Measurements from ENCODE around the gene HEATR9. TPM values are rescaled to one million over a fixed set of nuclear protein-coding genes. Genes with fewer than 3 reads are reported as not detected.

HEATR9 gene
- total RNA-seq, 1 experiment from 2014 or later = not detected

DNA sequence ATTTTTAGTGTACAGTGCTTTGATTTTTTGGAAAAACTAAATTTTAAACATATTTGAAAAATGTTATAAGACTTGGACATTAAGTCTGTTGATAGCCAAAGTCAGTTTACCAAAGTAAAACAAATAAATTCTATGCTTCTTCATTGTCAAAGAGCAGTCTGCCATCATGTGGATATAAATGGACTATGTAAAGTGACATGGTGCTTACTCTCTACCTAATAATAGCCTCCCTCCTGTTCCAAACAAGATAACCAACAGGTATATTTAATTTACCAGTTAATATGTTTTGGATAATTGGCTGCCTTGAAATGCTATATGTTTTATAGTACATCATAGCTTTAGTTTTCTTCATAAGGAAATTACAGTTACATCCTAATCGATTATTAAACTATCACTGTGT, 43.5 kb downstream of the HEATR9 start:
- Histone ChIP-seq H3K27ac (ENCODE audit: low read depth, low read length) (no peak overlapping the region), H3K4me1 (ENCODE audit: control insufficient read depth in 1 of 2, insufficient read depth in 2 of 2, low read length in 2 of 2) (no peaks in the 10 kb centered on the region), H4K20me1 (ENCODE audit: insufficient read depth) (peaks cover 22% of the 10 kb centered on the region), H3K27me3 (ENCODE audit: insufficient read depth, low read length) (no peaks in the 10 kb centered on the region), H3K4me3 (replicated peaks in 1 of 2; ENCODE audit: low read depth in 1 of 2, low read length in 2 of 2) (no peak overlapping the region), H3K9me2 (ENCODE audit: insufficient read depth) (no peaks in the 10 kb centered on the region), H2AFZ (ENCODE audit: low read depth, low read length, poor library complexity, severe bottlenecking) (no peak overlapping the region), H3K79me2 (ENCODE audit: insufficient read depth, low read length) (peaks cover 92% of the 10 kb centered on the region), H3K9me3 (ENCODE audit: control insufficient read depth in 1 of 2, insufficient read depth in 1 of 2, low read depth in 1 of 2, low read length in 2 of 2) (no peaks in the 10 kb centered on the region), H3K9ac (ENCODE audit: low read length) (no peak overlapping the region), H3K36me3 (ENCODE audit: control insufficient read depth in 1 of 2, insufficient read depth in 2 of 2, low read length in 2 of 2) (peaks cover 53 to 56% of the 10 kb centered on the region in 2 experiments), H3K4me2 (ENCODE audit: low read length) (no peak overlapping the region)
- no peak for DNase-seq (ENCODE audit: low read depth, low spot score)
- ATAC-seq = no peak
- intact Hi-C loops (cut with micrococcal nuclease) = no loop called here
- ChIA-PET RAD21 (ENCODE audit: low non-redundant PET in 1 of 2, low total read pairs in 2 of 2, uncharacterized antibody in 2 of 2, unreplicated experiment in 2 of 2) (no interaction called here), CTCF (no interaction called here), POLR2A (interaction anchor here (0.9 kb wide), 1 partner anchor 16 kb away, joined by 3 read pairs; the partner anchor contains the start of gene TAF15)
- TF ChIP-seq JUND (IDR thresholded peaks at IDR 0.05) = no peak
- no peak for TF ChIP-seq TCF7L2 (IDR thresholded peaks at IDR 0.05; ENCODE audit: borderline replicate concordance, extremely low read depth, insufficient read depth, insufficient read length)
- TF ChIP-seq POLR2A (IDR thresholded peaks at IDR 0.05; ENCODE audit: borderline replicate concordance, extremely low read depth, insufficient read depth, insufficient read length) = no peak
- TF ChIP-seq FOSL1 (IDR thresholded peaks at IDR 0.05; ENCODE audit: low read depth) = no peak
- no TSS peak for BruUV-seq (replicated peaks)

DNA sequence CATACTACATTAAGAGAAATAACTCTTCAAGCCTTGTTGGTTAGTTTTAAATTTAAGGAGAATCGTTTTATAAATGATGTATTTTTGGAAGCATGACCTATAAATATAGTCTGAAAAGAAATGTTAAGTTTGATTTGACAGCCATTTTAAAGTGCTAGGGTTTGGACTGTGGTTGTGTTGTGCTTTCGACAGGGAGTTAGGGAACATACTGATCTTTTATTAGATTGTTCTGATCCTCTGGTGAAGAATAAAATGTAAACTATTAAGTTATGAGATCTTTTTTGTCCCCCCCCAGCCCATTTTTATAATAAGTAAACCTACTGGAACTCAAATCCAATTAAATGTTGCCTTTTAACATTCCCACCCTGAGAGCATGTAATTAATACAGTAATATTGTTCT, 47.4 kb downstream of the HEATR9 start:
- peaks cover 99% of the 10 kb centered on the region for H3K79me2 ChIP-seq (ENCODE audit: insufficient read depth, low read length)
- ATAC-seq = no peak
- DNase-seq (ENCODE audit: low read depth, low spot score) = no peak
- peaks cover 42% of the 10 kb centered on the region for H4K20me1 ChIP-seq (ENCODE audit: insufficient read depth)
- no peaks in the 10 kb centered on the region for H3K9me2 ChIP-seq (ENCODE audit: insufficient read depth)
- no peak overlapping the region for H3K4me2 ChIP-seq (ENCODE audit: low read length)
- no peaks in the 10 kb centered on the region for H3K4me1 ChIP-seq (ENCODE audit: control insufficient read depth in 1 of 2, insufficient read depth in 2 of 2, low read length in 2 of 2)
- TF ChIP-seq ELF1 (IDR thresholded peaks at IDR 0.05; ENCODE audit: borderline replicate concordance, low read depth) (no peak), SIN3A (IDR thresholded peaks at IDR 0.05; ENCODE audit: low read depth) (no peak), RAD21 (IDR thresholded peaks at IDR 0.05; ENCODE audit: low read depth) (no peak), EZH2phosphoT487 (IDR thresholded peaks at IDR 0.05; ENCODE audit: borderline replicate concordance) (no peak), CBX3 (IDR thresholded peaks at IDR 0.05; ENCODE audit: low read depth) (no peak), EGR1 (IDR thresholded peaks at IDR 0.05; ENCODE audit: low read depth) (no peak), POLR2A (IDR thresholded peaks at IDR 0.05; ENCODE audit: borderline replicate concordance, extremely low read depth, insufficient read depth, insufficient read length) (no peak), FOSL1 (IDR thresholded peaks at IDR 0.05; ENCODE audit: low read depth) (no peak), JUND (IDR thresholded peaks at IDR 0.05) (no peak)
- TF ChIP-seq, protein P1, sequence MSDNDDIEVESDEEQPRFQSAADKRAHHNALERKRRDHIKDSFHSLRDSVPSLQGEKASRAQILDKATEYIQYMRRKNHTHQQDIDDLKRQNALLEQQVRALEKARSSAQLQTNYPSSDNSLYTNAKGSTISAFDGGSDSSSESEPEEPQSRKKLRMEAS (IDR thresholded peaks at IDR 0.05) = no peak
- TF ChIP-seq, protein P2, sequence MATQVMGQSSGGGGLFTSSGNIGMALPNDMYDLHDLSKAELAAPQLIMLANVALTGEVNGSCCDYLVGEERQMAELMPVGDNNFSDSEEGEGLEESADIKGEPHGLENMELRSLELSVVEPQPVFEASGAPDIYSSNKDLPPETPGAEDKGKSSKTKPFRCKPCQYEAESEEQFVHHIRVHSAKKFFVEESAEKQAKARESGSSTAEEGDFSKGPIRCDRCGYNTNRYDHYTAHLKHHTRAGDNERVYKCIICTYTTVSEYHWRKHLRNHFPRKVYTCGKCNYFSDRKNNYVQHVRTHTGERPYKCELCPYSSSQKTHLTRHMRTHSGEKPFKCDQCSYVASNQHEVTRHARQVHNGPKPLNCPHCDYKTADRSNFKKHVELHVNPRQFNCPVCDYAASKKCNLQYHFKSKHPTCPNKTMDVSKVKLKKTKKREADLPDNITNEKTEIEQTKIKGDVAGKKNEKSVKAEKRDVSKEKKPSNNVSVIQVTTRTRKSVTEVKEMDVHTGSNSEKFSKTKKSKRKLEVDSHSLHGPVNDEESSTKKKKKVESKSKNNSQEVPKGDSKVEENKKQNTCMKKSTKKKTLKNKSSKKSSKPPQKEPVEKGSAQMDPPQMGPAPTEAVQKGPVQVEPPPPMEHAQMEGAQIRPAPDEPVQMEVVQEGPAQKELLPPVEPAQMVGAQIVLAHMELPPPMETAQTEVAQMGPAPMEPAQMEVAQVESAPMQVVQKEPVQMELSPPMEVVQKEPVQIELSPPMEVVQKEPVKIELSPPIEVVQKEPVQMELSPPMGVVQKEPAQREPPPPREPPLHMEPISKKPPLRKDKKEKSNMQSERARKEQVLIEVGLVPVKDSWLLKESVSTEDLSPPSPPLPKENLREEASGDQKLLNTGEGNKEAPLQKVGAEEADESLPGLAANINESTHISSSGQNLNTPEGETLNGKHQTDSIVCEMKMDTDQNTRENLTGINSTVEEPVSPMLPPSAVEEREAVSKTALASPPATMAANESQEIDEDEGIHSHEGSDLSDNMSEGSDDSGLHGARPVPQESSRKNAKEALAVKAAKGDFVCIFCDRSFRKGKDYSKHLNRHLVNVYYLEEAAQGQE (IDR thresholded peaks at IDR 0.05; ENCODE audit: low read depth) = no peak
- no peak overlapping the region for H3K9ac ChIP-seq (ENCODE audit: low read length)
- intact Hi-C loops (cut with micrococcal nuclease) = no loop called here
- no peaks in the 10 kb centered on the region for H3K27me3 ChIP-seq (ENCODE audit: insufficient read depth, low read length)
- ChIA-PET POLR2A (no interaction called here), CTCF (no interaction called here), RAD21 (ENCODE audit: low non-redundant PET in 1 of 2, low total read pairs in 2 of 2, uncharacterized antibody in 2 of 2, unreplicated experiment in 2 of 2) (no interaction called here)
- H3K27ac ChIP-seq (ENCODE audit: low read depth, low read length) = no peak overlapping the region
- H3K36me3 ChIP-seq (ENCODE audit: control insufficient read depth in 1 of 2, insufficient read depth in 2 of 2, low read length in 2 of 2) = peaks cover 65 to 73% of the 10 kb centered on the region in 2 experiments
- no peak overlapping the region for H3K4me3 ChIP-seq (replicated peaks in 1 of 2; ENCODE audit: low read depth in 1 of 2, low read length in 2 of 2)
- no TSS peak for BruUV-seq (replicated peaks)
- H2AFZ ChIP-seq (ENCODE audit: low read depth, low read length, poor library complexity, severe bottlenecking) = no peak overlapping the region
- no peaks in the 10 kb centered on the region for H3K9me3 ChIP-seq (ENCODE audit: control insufficient read depth in 1 of 2, insufficient read depth in 1 of 2, low read depth in 1 of 2, low read length in 2 of 2)
